ENCODE measurements around the gene PLA2G15.

The PLA2G15 gene

GRCh38 chr16:68244903-68245853, at the start of gene PLA2G15:
PLA2G15 (plus strand) TSS chr16:68245373; CDS start chr16:68245427, 54 bp downstream.
- in situ Hi-C loops (cut with HindIII; ENCODE audit: low pct_unique_long_range_greater_than_20kb, low sequenced_read_pairs) = no loop called here
- no peak for TF ChIP-seq JUND (IDR thresholded peaks at IDR 0.05; ENCODE audit: low read depth)
- DNase-seq (ENCODE audit: low read depth in 1 of 2, low spot score in 1 of 2) = peak; percentile 82 to 96

GRCh38 chr16:68197250-68197649, 47.9 kb upstream of the PLA2G15 start:
- in situ Hi-C loops (cut with HindIII; ENCODE audit: low pct_unique_long_range_greater_than_20kb, low sequenced_read_pairs) = no loop called here
- no peak for DNase-seq (ENCODE audit: low read depth in 1 of 2, low spot score in 1 of 2)
- TF ChIP-seq JUND (IDR thresholded peaks at IDR 0.05; ENCODE audit: low read depth) = no peak

GRCh38 chr16:68200088-68200783, 44.9 kb upstream of the PLA2G15 start:
- DNase-seq (ENCODE audit: low read depth in 1 of 2, low spot score in 1 of 2) = no peak
- in situ Hi-C loops (cut with HindIII; ENCODE audit: low pct_unique_long_range_greater_than_20kb, low sequenced_read_pairs) = no loop called here
- TF ChIP-seq JUND (IDR thresholded peaks at IDR 0.05; ENCODE audit: low read depth) = no peak; the same call in 1 of the 2 replicates

GRCh38 chr16:68202091-68202519, 43.1 kb upstream of the PLA2G15 start:
- no peak for TF ChIP-seq JUND (IDR thresholded peaks at IDR 0.05; ENCODE audit: low read depth)
- in situ Hi-C loops (cut with HindIII; ENCODE audit: low pct_unique_long_range_greater_than_20kb, low sequenced_read_pairs) = no loop called here
- peak in 1 of 2 experiments; percentile 16 for DNase-seq (ENCODE audit: low read depth in 1 of 2, low spot score in 1 of 2)

- TF ChIP-seq JUND (IDR thresholded peaks at IDR 0.05; ENCODE audit: low read depth) = no peak
- in situ Hi-C loops (cut with HindIII; ENCODE audit: low pct_unique_long_range_greater_than_20kb, low sequenced_read_pairs) = no loop called here
Measured at GRCh38 chr16:68206245-68206644, 38.9 kb upstream of the PLA2G15 start.

GRCh38 chr16:68214726-68215125, 30.4 kb upstream of the PLA2G15 start:
- no peak for TF ChIP-seq JUND (IDR thresholded peaks at IDR 0.05; ENCODE audit: low read depth)
- no peak for DNase-seq (ENCODE audit: low read depth in 1 of 2, low spot score in 1 of 2)
- in situ Hi-C loops (cut with HindIII; ENCODE audit: low pct_unique_long_range_greater_than_20kb, low sequenced_read_pairs) = no loop called here

More at GRCh38 chr16:68206245-68206644, 38.9 kb upstream of the PLA2G15 start:
- DNase-seq (ENCODE audit: low read depth in 1 of 2, low spot score in 1 of 2) = no peak

- in situ Hi-C loops (cut with HindIII; ENCODE audit: low pct_unique_long_range_greater_than_20kb, low sequenced_read_pairs) = no loop called here
- no peak for TF ChIP-seq JUND (IDR thresholded peaks at IDR 0.05; ENCODE audit: low read depth)
- no peak for DNase-seq (ENCODE audit: low read depth in 1 of 2, low spot score in 1 of 2)
Measured at GRCh38 chr16:68215302-68215701, 29.9 kb upstream of the PLA2G15 start.

GRCh38 chr16:68216240-68216639, 28.9 kb upstream of the PLA2G15 start:
- in situ Hi-C loops (cut with HindIII; ENCODE audit: low pct_unique_long_range_greater_than_20kb, low sequenced_read_pairs) = no loop called here
- TF ChIP-seq JUND (IDR thresholded peaks at IDR 0.05; ENCODE audit: low read depth) = no peak
- DNase-seq (ENCODE audit: low read depth in 1 of 2, low spot score in 1 of 2) = no peak

- no peak for TF ChIP-seq JUND (IDR thresholded peaks at IDR 0.05; ENCODE audit: low read depth)
- in situ Hi-C loops (cut with HindIII; ENCODE audit: low pct_unique_long_range_greater_than_20kb, low sequenced_read_pairs) = no loop called here
- no peak for DNase-seq (ENCODE audit: low read depth in 1 of 2, low spot score in 1 of 2)
Measured at GRCh38 chr16:68217506-68217905, 27.7 kb upstream of the PLA2G15 start.

- in situ Hi-C loops (cut with HindIII; ENCODE audit: low pct_unique_long_range_greater_than_20kb, low sequenced_read_pairs) = no loop called here
- no peak for TF ChIP-seq JUND (IDR thresholded peaks at IDR 0.05; ENCODE audit: low read depth)
- no peak for DNase-seq (ENCODE audit: low read depth in 1 of 2, low spot score in 1 of 2)
Measured at GRCh38 chr16:68219725-68220351, 25.3 kb upstream of the PLA2G15 start.

- no peak for TF ChIP-seq JUND (IDR thresholded peaks at IDR 0.05; ENCODE audit: low read depth)
- in situ Hi-C loops (cut with HindIII; ENCODE audit: low pct_unique_long_range_greater_than_20kb, low sequenced_read_pairs) = no loop called here
- DNase-seq (ENCODE audit: low read depth in 1 of 2, low spot score in 1 of 2) = no peak
Measured at GRCh38 chr16:68223072-68223471, 22.1 kb upstream of the PLA2G15 start.

- no peak for TF ChIP-seq JUND (IDR thresholded peaks at IDR 0.05; ENCODE audit: low read depth)
- in situ Hi-C loops (cut with HindIII; ENCODE audit: low pct_unique_long_range_greater_than_20kb, low sequenced_read_pairs) = no loop called here
- DNase-seq (ENCODE audit: low read depth in 1 of 2, low spot score in 1 of 2) = no peak
Measured at GRCh38 chr16:68226116-68226515, 19.1 kb upstream of the PLA2G15 start.
